Left kidney (tissue), 2 donors: ENCODE measurements around the gene LRRTM2. TPM values are rescaled to one million over a fixed set of nuclear protein-coding genes. Genes with fewer than 3 reads are reported as not detected.
"Not testable (repeated sequence)": the region's sequence is repeated elsewhere in the genome, so short reads cannot be mapped to it uniquely, and the experiment has no call there.

ENCODE experiments used
- DNase-seq: peaks from one replicate; pipeline ENCODE4 v3.0.0-alpha.2; 2013
- polyA plus RNA-seq: library from polyadenylated mRNA; unstranded; fragments of 120-200 nt; gene quantifications from one replicate; pipeline ENCODE4 v1.2.1, GENCODE V29; 2013; ENCODE audit not compliant: insufficient read length

LRRTM2 gene
- polyA plus RNA-seq, 1 donor = 1.9 TPM

GRCh38 chr5:138841531-138841930 lies 33.6 kb downstream of the LRRTM2 start:
- no peak for DNase-seq

GRCh38 chr5:138840103-138840502 lies 35.0 kb downstream of the LRRTM2 start:
- no peak for DNase-seq

GRCh38 chr5:138837160-138837559 lies 38.0 kb downstream of the LRRTM2 start:
- no peak for DNase-seq

GRCh38 chr5:138834853-138835252 lies 40.3 kb downstream of the LRRTM2 start:
- not testable (repeated sequence) for DNase-seq

GRCh38 chr5:138833726-138834480 lies 41.2 kb downstream of the LRRTM2 start:
- DNase-seq = no peak

GRCh38 chr5:138833080-138833479 lies 42.1 kb downstream of the LRRTM2 start:
- DNase-seq = no peak

GRCh38 chr5:138832218-138832617 lies 42.9 kb downstream of the LRRTM2 start:
- DNase-seq = no peak

GRCh38 chr5:138831703-138832102 lies 43.4 kb downstream of the LRRTM2 start:
- no peak for DNase-seq

GRCh38 chr5:138829341-138829740 lies 45.8 kb downstream of the LRRTM2 start:
- DNase-seq = no peak

GRCh38 chr5:138828556-138828955 lies 46.6 kb downstream of the LRRTM2 start:
- DNase-seq = no peak

- no peak for DNase-seq
Observed at GRCh38 chr5:138824924-138825863, 49.9 kb downstream of the LRRTM2 start.

- DNase-seq = no peak
Observed at GRCh38 chr5:138824516-138824915, 50.6 kb downstream of the LRRTM2 start.

- no peak for DNase-seq
Observed at GRCh38 chr5:138820695-138821094, 54.4 kb downstream of the LRRTM2 start.

- DNase-seq = no peak
Observed at GRCh38 chr5:138819081-138819480, 56.1 kb downstream of the LRRTM2 start.

Other genes starting within 250 kb of the LRRTM2 start
- 423 TPM for gene CTNNA1, start 121.9 kb downstream of the LRRTM2 start, polyA plus RNA-seq